Neural cell (in vitro differentiated cells): Measurements from ENCODE around the gene HK2. TPM values are rescaled to one million over a fixed set of nuclear protein-coding genes. Genes with fewer than 3 reads are reported as not detected.

Experiments
- H2AFZ ChIP-seq: fragments of 200-600, 300-800 bp; sonication (generic), shearing (Covaris generic); 2 replicates; pipeline ENCODE4 v1.6.0; 2014; ENCODE audit warnings: low read depth, mild to moderate bottlenecking, antibody characterized with exemption, low read length, moderate library complexity
- H3F3A ChIP-seq: fragments of 200-600 bp; shearing (Covaris generic); 2 replicates; pipeline ENCODE4 v1.6.1; 2016; ENCODE audit warnings: mild to moderate bottlenecking, moderate library complexity, mixed read lengths, antibody characterized with exemption, low read length; ENCODE audit not compliant: insufficient read depth, poor library complexity, severe bottlenecking
- H3K27ac ChIP-seq: fragments of 200-600, 300-800 bp; sonication (generic), shearing (Covaris generic); 2 replicates; pipeline ENCODE4 v1.5.1; 2014; ENCODE audit warnings: mild to moderate bottlenecking, low read length, moderate library complexity
- H3K27me3 ChIP-seq: fragments of 300-800, 200-600 bp; sonication (generic), shearing (Covaris generic); 2 replicates; pipeline ENCODE4 v1.6.0; 2014; ENCODE audit warnings: mild to moderate bottlenecking, low read depth, low read length, moderate library complexity; ENCODE audit not compliant: insufficient read depth
- H3K36me3 ChIP-seq: fragments of 300-800, 200-600 bp; sonication (generic), shearing (Covaris generic); 2 replicates; pipeline ENCODE4 v1.5.1; 2014; ENCODE audit warnings: mild to moderate bottlenecking, antibody characterized with exemption, low read length, moderate library complexity; ENCODE audit not compliant: insufficient read depth
- H3K4me2 ChIP-seq: fragments of 300-800, 200-600 bp; sonication (generic), shearing (Covaris generic); 2 replicates; pipeline ENCODE4 v1.6.0; 2014; ENCODE audit warnings: mild to moderate bottlenecking, low read length
- H3K4me3 ChIP-seq: fragments of 300-800, 200-600 bp; sonication (generic), shearing (Covaris generic); 2 replicates; pipeline ENCODE4 v1.5.1; 2014; ENCODE audit warnings: mild to moderate bottlenecking, low read length, moderate library complexity
- H3K79me2 ChIP-seq: fragments of 200-600 bp; shearing (Covaris generic); replicated peaks from 2 replicates; pipeline ENCODE4 v1.6.0; 2014; ENCODE audit warnings: mild to moderate bottlenecking, low read length, moderate library complexity; ENCODE audit not compliant: insufficient read depth
- H3K9ac ChIP-seq: fragments of 300-800, 200-600 bp; sonication (generic), shearing (Covaris generic); 2 replicates; pipeline ENCODE4 v1.6.1; 2016; ENCODE audit warnings: mild to moderate bottlenecking, low read length, mixed read lengths
- H3K9me2 ChIP-seq: fragments of 200-600 bp; shearing (Covaris generic); 2 replicates; pipeline ENCODE4 v1.6.1; 2016; ENCODE audit warnings: mild to moderate bottlenecking, low read length, mixed read lengths; ENCODE audit not compliant: insufficient read depth
- H3K9me3 ChIP-seq: fragments of 200-600, 300-800 bp; sonication (generic), shearing (Covaris generic); 2 replicates; pipeline ENCODE4 v1.6.1; 2016; ENCODE audit warnings: mild to moderate bottlenecking, mixed run types, low read length, moderate library complexity, mixed read lengths
- H4K20me1 ChIP-seq: fragments of 200-600 bp; shearing (Covaris generic); 2 replicates; pipeline ENCODE4 v1.6.1; 2016; ENCODE audit warnings: mild to moderate bottlenecking, mixed run types; ENCODE audit not compliant: insufficient read depth
- EP300 ChIP-seq: fragments of 450-650 bp; conservative IDR thresholded peaks from 2 replicates; pipeline ENCODE4 v1.6.1; 2014; ENCODE audit warnings: antibody characterized with exemption, mild to moderate bottlenecking, moderate library complexity; ENCODE audit not compliant: poor library complexity, severe bottlenecking
- EZH2 ChIP-seq: fragments of 200-600, 300-800 bp; shearing (Covaris generic), sonication (generic); IDR thresholded peaks from 2 replicates; pipeline ENCODE4 v1.6.1; 2014; ENCODE audit warnings: antibody characterized with exemption, low read length, borderline replicate concordance, mild to moderate bottlenecking; ENCODE audit not compliant: insufficient read depth, poor library complexity, severe bottlenecking
- MXI1 ChIP-seq: fragments of 450-650 bp; conservative IDR thresholded peaks from 2 replicates; pipeline ENCODE4 v1.6.1; 2014; ENCODE audit warnings: antibody characterized with exemption, mild to moderate bottlenecking; ENCODE audit not compliant: poor library complexity, severe bottlenecking
- POLR2AphosphoS5 ChIP-seq: IDR thresholded peaks from 2 replicates; pipeline ENCODE4 v1.6.1; 2012
- RAD21 ChIP-seq: fragments of 450-650 bp; conservative IDR thresholded peaks from 2 replicates; pipeline ENCODE4 v1.6.1; 2014; ENCODE audit warnings: antibody characterized with exemption, mild to moderate bottlenecking, moderate library complexity
- SMC3 ChIP-seq: fragments of 450-650 bp; conservative IDR thresholded peaks from 2 replicates; pipeline ENCODE4 v1.6.1; 2014; ENCODE audit warnings: antibody characterized with exemption, mild to moderate bottlenecking, moderate library complexity; ENCODE audit not compliant: poor library complexity
- TAF1 ChIP-seq: IDR thresholded peaks from 2 replicates; pipeline ENCODE4 v1.6.1; 2012; ENCODE audit warnings: low read depth
- polyA plus RNA-seq: library from polyadenylated mRNA; depleted of rRNA; stranded (reverse); fragments of >200 nt; gene quantifications from 2 replicates; pipeline ENCODE4 v1.2.3, GENCODE V29; 2014
- TF ChIP-seq, protein P1 (sequence below): IDR thresholded peaks from 2 replicates; pipeline ENCODE4 v1.6.1; 2012; ENCODE audit warnings: borderline replicate concordance
- TF ChIP-seq, protein P2 (sequence below): fragments of 450-650 bp; IDR thresholded peaks from 2 replicates; pipeline ENCODE4 v1.5.1; 2014; ENCODE audit warnings: antibody characterized with exemption, mild to moderate bottlenecking, moderate library complexity; ENCODE audit not compliant: poor library complexity, severe bottlenecking

HK2 gene
- polyA plus RNA-seq, 1 donor from 2014 or later: 0.47 TPM

DNA sequence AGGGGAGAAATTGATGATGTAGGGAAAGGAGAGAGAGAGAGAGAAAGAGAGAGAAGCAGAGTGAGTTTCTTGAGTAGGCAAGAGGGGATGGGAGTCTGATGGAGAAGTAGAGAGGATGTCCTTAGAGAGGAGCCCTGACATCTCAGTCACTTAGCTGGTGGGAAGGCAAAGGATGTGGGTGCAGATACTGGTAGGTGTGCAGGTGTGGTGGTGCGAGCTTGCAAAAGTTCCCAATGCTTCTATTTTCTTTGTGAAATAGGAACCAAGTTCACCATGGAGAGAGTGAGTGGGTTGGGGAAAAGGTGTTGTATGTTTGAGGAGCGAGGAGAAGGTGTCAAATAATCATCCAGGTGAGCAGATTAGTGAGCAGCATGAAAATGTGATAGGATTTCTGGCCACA, 98.0 kb downstream of the HK2 start:
- H3K4me3 ChIP-seq: no peak overlapping the region

DNA sequence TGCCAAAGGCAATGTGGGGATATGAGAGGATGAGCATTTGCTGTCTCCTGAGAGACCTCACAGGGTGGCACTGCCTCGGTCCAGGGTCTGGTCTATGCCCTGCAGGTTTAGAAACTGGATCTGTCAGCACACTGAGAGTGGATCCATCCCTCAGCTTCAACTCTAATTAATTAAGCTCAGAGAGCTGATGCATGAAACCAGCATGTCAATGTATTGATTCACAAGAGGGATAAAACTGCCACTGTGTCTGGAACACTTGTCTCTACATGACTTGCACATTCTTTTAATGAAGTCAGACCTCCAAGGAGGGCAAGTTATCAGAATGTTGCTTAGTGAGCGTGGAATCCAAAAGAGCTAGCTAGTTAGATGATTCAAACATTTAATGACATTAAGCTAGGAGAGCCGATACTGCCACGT, 102.1 kb downstream of the HK2 start:
- Histone ChIP-seq H3K9ac (no peak overlapping the region), H2AFZ (no peak overlapping the region), H3K9me3 (no peaks in the 10 kb centered on the region), H3F3A (no peaks in the 10 kb centered on the region), H3K36me3 (no peaks in the 10 kb centered on the region), H3K27ac (no peak overlapping the region), H3K9me2 (no peaks in the 10 kb centered on the region), H4K20me1 (no peaks in the 10 kb centered on the region), H3K4me3 (no peak overlapping the region), H3K4me2 (no peak overlapping the region), H3K79me2 (no peaks in the 10 kb centered on the region), H3K27me3 (no peaks in the 10 kb centered on the region)
- no peak for TF ChIP-seq TAF1
- TF ChIP-seq, protein P1, sequence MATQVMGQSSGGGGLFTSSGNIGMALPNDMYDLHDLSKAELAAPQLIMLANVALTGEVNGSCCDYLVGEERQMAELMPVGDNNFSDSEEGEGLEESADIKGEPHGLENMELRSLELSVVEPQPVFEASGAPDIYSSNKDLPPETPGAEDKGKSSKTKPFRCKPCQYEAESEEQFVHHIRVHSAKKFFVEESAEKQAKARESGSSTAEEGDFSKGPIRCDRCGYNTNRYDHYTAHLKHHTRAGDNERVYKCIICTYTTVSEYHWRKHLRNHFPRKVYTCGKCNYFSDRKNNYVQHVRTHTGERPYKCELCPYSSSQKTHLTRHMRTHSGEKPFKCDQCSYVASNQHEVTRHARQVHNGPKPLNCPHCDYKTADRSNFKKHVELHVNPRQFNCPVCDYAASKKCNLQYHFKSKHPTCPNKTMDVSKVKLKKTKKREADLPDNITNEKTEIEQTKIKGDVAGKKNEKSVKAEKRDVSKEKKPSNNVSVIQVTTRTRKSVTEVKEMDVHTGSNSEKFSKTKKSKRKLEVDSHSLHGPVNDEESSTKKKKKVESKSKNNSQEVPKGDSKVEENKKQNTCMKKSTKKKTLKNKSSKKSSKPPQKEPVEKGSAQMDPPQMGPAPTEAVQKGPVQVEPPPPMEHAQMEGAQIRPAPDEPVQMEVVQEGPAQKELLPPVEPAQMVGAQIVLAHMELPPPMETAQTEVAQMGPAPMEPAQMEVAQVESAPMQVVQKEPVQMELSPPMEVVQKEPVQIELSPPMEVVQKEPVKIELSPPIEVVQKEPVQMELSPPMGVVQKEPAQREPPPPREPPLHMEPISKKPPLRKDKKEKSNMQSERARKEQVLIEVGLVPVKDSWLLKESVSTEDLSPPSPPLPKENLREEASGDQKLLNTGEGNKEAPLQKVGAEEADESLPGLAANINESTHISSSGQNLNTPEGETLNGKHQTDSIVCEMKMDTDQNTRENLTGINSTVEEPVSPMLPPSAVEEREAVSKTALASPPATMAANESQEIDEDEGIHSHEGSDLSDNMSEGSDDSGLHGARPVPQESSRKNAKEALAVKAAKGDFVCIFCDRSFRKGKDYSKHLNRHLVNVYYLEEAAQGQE: no peak
- TF ChIP-seq MXI1: no peak
- no peak for TF ChIP-seq EP300
- no peak for TF ChIP-seq RAD21
- no peak for TF ChIP-seq EZH2
- no peak for TF ChIP-seq SMC3
- TF ChIP-seq, protein P2, sequence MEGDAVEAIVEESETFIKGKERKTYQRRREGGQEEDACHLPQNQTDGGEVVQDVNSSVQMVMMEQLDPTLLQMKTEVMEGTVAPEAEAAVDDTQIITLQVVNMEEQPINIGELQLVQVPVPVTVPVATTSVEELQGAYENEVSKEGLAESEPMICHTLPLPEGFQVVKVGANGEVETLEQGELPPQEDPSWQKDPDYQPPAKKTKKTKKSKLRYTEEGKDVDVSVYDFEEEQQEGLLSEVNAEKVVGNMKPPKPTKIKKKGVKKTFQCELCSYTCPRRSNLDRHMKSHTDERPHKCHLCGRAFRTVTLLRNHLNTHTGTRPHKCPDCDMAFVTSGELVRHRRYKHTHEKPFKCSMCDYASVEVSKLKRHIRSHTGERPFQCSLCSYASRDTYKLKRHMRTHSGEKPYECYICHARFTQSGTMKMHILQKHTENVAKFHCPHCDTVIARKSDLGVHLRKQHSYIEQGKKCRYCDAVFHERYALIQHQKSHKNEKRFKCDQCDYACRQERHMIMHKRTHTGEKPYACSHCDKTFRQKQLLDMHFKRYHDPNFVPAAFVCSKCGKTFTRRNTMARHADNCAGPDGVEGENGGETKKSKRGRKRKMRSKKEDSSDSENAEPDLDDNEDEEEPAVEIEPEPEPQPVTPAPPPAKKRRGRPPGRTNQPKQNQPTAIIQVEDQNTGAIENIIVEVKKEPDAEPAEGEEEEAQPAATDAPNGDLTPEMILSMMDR: no peak
- TF ChIP-seq POLR2AphosphoS5: no peak

More for the DNA sequence above, 98.0 kb downstream of the HK2 start:
- Histone ChIP-seq H3K4me2 (no peak overlapping the region), H3K27me3 (no peaks in the 10 kb centered on the region), H3K9ac (no peak overlapping the region), H2AFZ (no peak overlapping the region), H4K20me1 (no peaks in the 10 kb centered on the region), H3K9me2 (no peaks in the 10 kb centered on the region), H3K9me3 (no peaks in the 10 kb centered on the region), H3K79me2 (no peaks in the 10 kb centered on the region), H3K27ac (no peak overlapping the region), H3K36me3 (no peaks in the 10 kb centered on the region), H3F3A (no peaks in the 10 kb centered on the region)
- no peak for TF ChIP-seq MXI1
- TF ChIP-seq RAD21: no peak
- no peak for TF ChIP-seq SMC3
- no peak for TF ChIP-seq TAF1
- no peak for TF ChIP-seq EZH2
